ENCODE data around the gene THOP1. TPM values are rescaled to one million over a fixed set of nuclear protein-coding genes. Genes with fewer than 3 reads are reported as not detected.
"Not testable (repeated sequence)": the region's sequence is repeated elsewhere in the genome, so short reads cannot be mapped to it uniquely, and the experiment has no call there.

THOP1 gene
- total RNA-seq, 1 experiment from 2014 or later, result 134 TPM

DNA sequence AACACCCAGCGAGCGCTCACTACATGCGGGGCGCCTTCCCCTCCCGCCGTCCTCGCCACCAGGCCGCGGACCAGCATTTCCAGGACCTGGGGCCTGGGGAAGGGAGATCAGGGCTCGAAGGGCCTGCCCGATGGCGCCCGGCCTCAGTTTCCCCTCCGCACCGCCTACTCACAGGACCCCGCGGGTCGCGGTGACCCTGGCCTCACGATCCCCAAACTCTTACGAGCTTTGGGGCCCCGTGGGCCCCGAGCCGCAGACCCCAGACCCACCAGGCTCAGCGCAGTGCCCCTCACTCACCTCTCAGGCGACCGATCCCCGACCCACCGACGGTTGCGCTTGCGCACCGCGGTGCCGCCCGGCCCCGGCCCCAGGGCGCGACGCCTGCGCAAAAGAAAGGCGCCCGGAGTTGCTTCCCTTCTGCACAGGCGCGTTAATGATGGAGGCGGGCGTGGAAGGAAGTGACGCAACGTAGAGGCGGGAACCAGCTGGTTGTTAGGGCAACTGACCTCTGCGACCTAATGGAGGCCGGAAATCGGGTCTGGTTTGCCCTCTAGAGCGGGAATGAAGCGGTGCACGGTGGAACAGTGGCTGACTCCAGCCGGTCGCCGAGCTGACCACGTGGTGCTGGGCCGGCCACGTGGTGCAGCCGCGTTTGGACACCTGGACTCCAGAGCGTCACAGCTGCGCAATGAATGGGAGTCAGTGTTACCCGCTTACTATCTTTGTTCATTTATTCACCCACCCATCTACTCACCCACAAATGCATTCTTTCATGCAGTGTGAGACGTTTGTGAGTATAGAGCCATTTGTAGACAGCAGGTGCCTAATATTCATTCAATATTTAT lies 2.1 kb upstream of the THOP1 start, which contains the start of gene SGTA:
SGTA (minus strand) TSS at position 338 of the 845 bp plus-strand sequence. CDS start 14,205 bp downstream, outside the sequence.
- peak; percentile 99 for DNase-seq (ENCODE audit: low read depth)

GRCh38 chr19:2783781-2784145 lies 1.5 kb upstream of the THOP1 start:
- no peak for DNase-seq (ENCODE audit: low read depth)

DNA sequence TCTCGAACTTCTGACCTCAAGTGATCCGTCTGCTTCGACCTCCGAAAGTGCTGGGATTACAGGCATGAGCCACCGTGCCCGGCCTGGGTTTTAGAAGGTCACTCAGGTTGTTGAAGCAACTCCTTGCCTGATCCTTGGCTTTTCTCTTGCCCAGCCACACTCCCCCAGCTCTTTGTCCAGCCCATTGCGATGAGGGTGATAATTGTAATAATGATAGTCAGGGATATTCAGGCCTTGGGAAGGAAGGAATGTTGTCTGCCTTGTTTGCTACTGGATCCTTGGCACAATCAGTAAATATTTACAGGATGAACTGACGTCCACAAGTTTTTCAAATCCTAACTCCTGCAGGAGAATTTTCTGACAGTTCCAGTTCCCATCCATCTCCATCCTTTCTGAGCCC lies 1.8 kb downstream of the THOP1 start:
- no peak for DNase-seq (ENCODE audit: low read depth)

DNA sequence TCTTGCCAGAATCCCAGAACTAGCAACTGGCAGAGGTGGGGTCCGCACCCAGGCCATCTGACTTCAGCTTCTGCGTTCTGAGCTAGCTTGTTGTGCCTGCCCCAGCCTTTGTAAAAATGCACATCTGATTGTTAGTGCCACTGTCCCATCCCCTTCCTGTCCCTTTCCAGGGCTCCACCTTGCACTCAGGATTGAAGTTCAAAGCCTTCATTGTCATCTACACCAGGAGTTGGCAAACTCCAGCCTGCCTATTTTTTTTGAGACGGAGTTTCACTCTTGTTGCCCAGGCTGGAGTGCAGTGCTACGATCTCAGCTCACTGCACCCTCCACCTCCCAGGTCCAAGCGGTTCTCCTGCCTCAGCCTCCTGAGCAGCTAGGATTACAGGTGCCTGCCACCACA lies 2.9 kb downstream of the THOP1 start:
- no peak for DNase-seq (ENCODE audit: low read depth)

DNA sequence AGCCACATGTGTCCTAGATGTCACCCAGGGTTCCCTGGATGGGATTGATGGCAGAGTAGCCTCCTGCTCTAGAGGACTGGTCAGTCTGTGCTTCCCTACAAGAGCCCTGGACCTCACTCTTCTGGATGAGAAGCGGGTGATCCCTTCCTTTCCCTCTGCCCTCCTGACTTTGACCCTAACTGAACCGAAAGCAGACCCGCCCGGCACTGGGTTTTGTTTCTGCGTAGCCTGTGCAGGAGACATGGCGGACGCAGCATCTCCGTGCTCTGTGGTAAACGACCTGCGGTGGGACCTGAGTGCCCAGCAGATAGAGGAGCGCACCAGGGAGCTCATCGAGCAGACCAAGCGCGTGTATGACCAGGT lies 4.9 kb downstream of the THOP1 start:
- DNase-seq (ENCODE audit: low read depth), result no peak

DNA sequence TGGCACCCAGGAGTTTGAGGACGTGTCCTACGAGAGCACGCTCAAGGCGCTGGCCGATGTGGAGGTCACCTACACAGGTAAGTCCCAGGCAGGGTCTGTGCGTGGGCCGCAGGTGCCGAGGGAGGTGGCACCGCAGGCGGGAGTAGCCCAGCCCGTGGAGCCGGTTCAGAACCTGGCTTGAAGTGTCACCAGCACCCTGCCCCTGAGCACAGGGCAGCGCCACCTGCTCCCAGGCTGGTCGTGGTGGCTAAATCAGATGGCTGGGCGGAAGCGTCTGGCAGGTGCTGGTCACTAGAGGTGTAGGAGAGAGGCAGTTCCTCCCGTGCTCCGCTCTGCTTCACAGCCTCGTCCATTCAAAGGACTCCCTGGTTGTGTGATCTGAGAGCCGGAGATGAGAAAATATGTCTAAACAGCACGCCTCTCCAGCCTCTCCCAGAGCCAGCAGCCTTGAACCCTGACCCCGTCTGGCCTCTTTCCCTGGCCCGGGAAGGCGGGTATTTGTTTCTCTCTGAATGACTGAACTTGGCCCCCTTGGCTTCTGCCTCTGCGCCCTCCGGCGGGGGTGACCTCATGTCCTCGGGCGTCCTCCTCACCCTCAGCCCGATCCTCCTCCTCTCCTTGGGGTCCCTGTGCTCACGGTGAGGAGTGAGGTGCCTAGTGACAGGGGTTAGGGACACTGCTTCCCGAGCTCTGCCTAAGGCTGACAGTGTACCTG lies 5.4 kb downstream of the THOP1 start:
- no peak for DNase-seq (ENCODE audit: low read depth)

GRCh38 chr19:2791440-2791839 lies 6.1 kb downstream of the THOP1 start:
- no peak for DNase-seq (ENCODE audit: low read depth)

- DNase-seq (ENCODE audit: low read depth), result no peak
Observed at GRCh38 chr19:2791876-2792275, 6.6 kb downstream of the THOP1 start.

DNA sequence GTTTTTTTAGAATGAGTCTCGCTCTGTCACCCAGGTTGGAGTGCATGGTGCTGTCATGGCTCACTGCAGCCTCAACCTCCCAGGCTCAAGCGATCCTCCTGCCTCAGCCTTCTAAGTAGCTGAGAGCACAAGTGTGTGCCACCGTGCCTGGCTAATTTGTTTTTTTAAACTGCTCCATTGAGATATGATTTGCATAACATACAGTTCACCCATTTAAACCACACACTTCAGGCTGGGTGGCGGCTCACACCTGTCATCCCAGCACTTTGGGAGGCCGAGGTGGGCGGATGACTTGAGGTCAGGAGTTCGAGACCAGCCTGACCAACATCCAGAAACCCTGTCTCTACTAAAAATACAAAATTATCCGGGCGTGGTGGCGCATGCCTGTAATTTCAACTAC lies 7.4 kb downstream of the THOP1 start:
- DNase-seq (ENCODE audit: low read depth), result not testable (repeated sequence)

- no peak for DNase-seq (ENCODE audit: low read depth)
Observed at GRCh38 chr19:2793126-2793525, 7.8 kb downstream of the THOP1 start.

DNA sequence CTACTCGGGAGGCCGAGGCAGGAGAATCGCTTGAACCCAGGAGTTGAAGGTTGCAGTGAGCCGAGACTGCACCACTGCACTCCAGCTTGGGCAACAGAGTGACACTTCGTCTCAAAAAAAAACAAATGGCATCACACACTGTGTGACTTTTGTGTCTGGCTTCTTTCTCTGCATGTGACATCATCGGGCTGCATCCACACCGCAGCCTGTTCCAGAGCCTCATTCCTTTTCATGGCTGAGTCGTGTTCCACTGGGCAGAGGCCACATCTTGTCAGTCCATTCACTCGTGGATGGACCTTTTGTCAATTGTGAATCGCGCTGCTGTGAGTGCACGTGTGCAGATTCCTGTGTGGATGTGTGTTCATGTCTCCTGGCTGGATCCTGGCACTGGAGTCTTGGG lies 8.3 kb downstream of the THOP1 start:
- DNase-seq (ENCODE audit: low read depth), result no peak

DNA sequence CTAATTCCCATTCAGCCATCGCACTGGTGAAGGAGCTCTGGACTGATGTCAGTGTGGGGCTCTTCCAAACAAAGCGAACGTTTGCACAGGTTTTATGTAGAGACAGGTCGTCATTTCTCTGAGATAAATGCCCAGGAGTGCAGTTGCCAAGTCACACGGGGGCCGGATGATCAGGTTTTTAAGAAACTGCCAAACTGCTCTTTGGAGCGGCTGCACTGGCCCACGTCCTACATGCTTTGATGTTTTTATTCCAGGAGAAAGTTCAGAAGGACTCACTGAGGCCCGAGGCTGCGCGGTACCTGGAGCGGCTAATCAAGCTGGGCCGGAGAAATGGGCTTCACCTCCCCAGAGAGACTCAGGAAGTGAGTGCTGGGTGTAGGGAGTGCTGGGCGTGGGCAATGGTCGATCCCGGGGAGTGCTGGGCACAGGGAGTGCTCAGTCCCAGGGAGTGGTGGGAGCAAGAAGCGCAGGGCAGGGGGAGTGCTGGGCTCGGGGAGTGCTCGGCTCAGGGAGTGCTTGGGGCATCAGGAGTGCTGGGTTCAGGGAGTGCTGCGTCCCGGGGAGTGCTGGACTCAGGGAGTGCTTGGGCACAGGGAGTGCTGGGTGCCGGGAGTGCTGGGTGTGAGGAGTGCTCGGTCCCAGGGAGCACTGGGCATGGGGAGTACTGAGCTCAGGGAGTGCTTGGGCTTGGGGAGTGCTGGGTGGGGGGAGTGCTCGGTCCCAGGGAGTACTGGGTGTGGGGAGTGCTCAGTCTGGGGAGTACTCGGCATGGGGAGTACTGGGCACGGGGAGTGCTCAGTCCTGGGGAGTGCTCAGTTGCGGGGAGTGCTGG lies 10.7 kb downstream of the THOP1 start:
- DNase-seq (ENCODE audit: low read depth), result no peak

DNA sequence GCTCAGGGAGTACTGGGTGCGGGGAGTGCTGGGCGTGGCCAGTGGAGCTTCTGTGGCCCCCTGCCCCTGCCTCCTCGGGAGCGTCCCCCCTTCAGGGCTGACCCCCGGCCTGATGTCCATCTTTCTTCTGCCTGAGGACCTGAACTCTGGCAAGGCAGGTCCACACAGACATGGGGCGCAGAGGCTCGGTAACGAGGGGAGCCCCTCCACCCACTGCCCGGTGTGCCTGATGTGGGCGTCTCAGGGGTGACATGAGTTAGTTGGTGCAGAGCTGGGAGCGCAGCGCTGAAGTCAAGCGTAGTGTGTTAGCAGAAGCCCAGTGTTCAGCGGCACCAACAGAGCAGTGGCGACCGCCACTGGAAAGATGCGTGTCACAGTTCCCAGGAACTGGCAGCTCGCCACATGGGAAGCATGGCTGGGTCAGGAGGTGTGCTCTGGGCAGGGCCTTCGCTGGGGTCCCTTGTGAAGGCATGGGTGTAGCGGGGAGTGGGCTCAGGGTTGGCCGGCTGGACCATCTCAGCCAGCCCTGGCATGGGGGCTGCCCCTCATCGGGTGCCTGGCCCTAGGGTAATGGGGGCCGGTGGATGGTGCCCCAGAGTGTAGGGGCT lies 11.5 kb downstream of the THOP1 start:
- no peak for DNase-seq (ENCODE audit: low read depth)

DNA sequence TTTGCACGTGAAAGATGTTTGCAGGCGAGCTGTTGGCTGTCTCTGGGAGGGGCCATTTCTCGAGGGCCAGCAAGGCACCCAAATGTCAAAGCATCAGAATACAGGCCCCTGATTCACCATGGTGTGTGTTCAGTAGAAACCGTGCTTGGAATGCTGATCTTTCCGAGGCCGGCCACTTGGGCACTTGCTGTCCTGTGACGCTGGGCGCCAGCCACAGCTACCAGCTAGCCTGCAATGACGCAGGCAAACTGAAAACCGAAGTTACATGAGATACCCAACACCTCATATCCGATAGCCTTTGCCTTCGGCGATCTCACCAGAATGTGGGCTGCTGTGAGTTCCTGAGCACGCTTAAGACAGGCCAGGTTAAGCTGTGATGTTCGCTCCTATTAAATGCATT lies 12.0 kb downstream of the THOP1 start:
- no peak for DNase-seq (ENCODE audit: low read depth)

GRCh38 chr19:2798158-2798685 lies 12.9 kb downstream of the THOP1 start:
- DNase-seq (ENCODE audit: low read depth), result no peak

- peak; percentile 40 for DNase-seq (ENCODE audit: low read depth)
Observed at GRCh38 chr19:2798733-2799132, 13.4 kb downstream of the THOP1 start.

GRCh38 chr19:2799273-2800020 lies 14.1 kb downstream of the THOP1 start:
- no peak for DNase-seq (ENCODE audit: low read depth)

GRCh38 chr19:2800506-2800905 lies 15.2 kb downstream of the THOP1 start:
- no peak for DNase-seq (ENCODE audit: low read depth)

DNA sequence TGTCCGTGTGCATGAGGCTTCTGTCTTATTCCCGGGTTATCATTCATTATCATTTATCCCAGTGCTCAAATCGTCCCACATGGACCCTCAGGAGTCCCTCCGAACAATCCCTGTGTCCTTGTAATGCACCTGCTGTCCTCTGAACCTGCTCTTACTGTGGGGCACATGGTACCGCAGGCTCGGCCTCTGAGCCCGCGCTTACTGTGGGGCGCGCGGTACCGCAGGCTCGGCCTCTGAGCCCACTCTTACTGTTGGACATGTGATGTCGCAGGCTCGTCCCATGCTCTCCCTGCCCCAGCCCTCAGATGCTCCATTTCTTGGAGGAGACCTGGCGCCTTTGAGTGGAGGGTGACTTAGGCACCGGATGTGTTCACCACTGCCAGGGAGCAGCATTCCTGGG lies 17.5 kb downstream of the THOP1 start:
- DNase-seq (ENCODE audit: low read depth), result no peak

- no peak for DNase-seq (ENCODE audit: low read depth)
Observed at GRCh38 chr19:2803486-2804155, 18.3 kb downstream of the THOP1 start.

All from M059J (cell line).